ENCODE measurements around the gene ZNF771. TPM values are rescaled to one million over a fixed set of nuclear protein-coding genes. Genes with fewer than 3 reads are reported as not detected.

Gene ZNF771
- total and polyA plus RNA-seq, 9 of the 15 experiments (the other 6 are each of a cell fraction or from before 2014, with no cell fraction given) = 1.5 to 12.6 (median 4.4) TPM

- TF ChIP-seq STAT6 (CRISPR knock-in tag; IDR thresholded peaks at IDR 0.05) = no peak
- TF ChIP-seq FUS (optimal IDR thresholded peaks at IDR 0.05; ENCODE audit: low read depth, low read length) = no peak
- TF ChIP-seq ZNF785 (CRISPR knock-in tag; IDR thresholded peaks at IDR 0.05) = no peak
- no peak for TF ChIP-seq MIER1 (IDR thresholded peaks at IDR 0.05; ENCODE audit: low read depth)
- TF ChIP-seq FOXA3 (CRISPR knock-in tag; conservative IDR thresholded peaks at IDR 0.05 in 1 of 2, IDR thresholded peaks at IDR 0.05 in 1 of 2) = no peak
- no peak for TF ChIP-seq ZC3H11A (IDR thresholded peaks at IDR 0.05; ENCODE audit: low read depth, low read length)
- TF ChIP-seq U2AF1 (optimal IDR thresholded peaks at IDR 0.05; ENCODE audit: low read depth, low read length) = no peak
- TF ChIP-seq AFF1 (IDR thresholded peaks at IDR 0.05; ENCODE audit: low read depth in 1 of 2, partially characterized antibody in 2 of 2) = peak in 1 of 2 experiments; percentile 40
- no peak for TF ChIP-seq HBP1 (CRISPR knock-in tag; IDR thresholded peaks at IDR 0.05)
- TF ChIP-seq ILK (tag; IDR thresholded peaks at IDR 0.05; ENCODE audit: borderline replicate concordance, low read depth) = no peak
- peak; percentile 55; the same call in 1 of the 2 replicates for TF ChIP-seq GTF2E2 (tag; IDR thresholded peaks at IDR 0.05)
- TF ChIP-seq TCF3 (CRISPR knock-in tag; IDR thresholded peaks at IDR 0.05) = 0 out of 2 replicates have a peak, but pooled peaks have one; percentile 11
- peak; percentile 55; the same call in 1 of the 2 replicates for TF ChIP-seq POLR2AphosphoS5 (IDR thresholded peaks at IDR 0.05; ENCODE audit: control insufficient read depth, insufficient read depth, low read depth, low read length)
- TF ChIP-seq XRCC5 (IDR thresholded peaks at IDR 0.05; ENCODE audit: low read depth, low read length) = no peak
- peak; percentile 61 for TF ChIP-seq RB1 (IDR thresholded peaks at IDR 0.05; ENCODE audit: low read depth)
Measured at GRCh38 chr16:30407102-30407803, at the start of gene ZNF771 (continued).

Measured in K562 (cell line).